ENCODE measurements around the gene SLC39A11. TPM values are rescaled to one million over a fixed set of nuclear protein-coding genes. Genes with fewer than 3 reads are reported as not detected.

SLC39A11 gene
- total RNA-seq, 4 donors from 2014 or later, result 55.1 to 123 (median 97.0) TPM

DNA sequence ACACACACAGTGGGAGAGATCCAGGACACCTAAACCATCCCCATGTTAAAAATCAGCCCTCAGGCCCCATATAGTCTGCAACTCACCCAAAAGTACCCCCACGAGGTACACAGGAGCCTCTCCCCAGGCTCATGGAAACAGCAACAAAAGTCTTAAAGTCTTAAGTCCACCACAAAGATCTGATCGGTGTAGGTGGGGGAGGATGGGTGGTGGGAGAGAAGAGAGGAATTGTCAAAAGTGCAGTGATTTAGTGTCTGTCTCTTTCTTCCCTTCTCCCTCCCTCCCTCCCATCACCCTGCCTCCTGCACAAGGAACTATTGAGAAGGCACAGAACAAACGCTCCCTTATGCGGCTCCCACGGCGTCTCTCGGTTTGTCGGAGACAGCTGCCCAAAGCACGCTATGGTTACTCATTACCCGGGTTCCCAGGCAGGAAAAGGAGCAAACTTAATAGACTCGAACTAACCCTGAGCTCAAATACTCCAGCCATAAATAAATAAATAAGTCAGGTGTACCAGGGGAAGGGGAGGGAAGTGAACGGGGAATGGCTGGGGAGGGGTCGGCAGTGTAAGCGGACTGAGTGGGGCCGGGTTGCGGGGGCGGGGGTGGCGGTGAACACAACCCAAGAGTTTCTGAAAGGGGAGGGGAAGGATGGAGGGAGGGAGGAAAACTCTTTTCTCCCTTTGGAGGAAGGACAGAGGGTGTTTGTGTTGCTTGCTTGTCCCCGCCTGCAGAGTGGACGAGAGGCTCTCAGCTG, 477.4 kb downstream of the SLC39A11 start:
- intact Hi-C loops (cut with DNase I), result no loop called here
- Histone ChIP-seq H3K27ac (no peak overlapping the region), H3K36me3 (no peaks in the 10 kb centered on the region), H3K9me3 (no peaks in the 10 kb centered on the region), H3K27me3 (no peaks in the 10 kb centered on the region), H3K4me1 (no peaks in the 10 kb centered on the region), H3K4me3 (replicated peaks in 1 of 3) (no peak overlapping the region)
- TF ChIP-seq, protein P1, sequence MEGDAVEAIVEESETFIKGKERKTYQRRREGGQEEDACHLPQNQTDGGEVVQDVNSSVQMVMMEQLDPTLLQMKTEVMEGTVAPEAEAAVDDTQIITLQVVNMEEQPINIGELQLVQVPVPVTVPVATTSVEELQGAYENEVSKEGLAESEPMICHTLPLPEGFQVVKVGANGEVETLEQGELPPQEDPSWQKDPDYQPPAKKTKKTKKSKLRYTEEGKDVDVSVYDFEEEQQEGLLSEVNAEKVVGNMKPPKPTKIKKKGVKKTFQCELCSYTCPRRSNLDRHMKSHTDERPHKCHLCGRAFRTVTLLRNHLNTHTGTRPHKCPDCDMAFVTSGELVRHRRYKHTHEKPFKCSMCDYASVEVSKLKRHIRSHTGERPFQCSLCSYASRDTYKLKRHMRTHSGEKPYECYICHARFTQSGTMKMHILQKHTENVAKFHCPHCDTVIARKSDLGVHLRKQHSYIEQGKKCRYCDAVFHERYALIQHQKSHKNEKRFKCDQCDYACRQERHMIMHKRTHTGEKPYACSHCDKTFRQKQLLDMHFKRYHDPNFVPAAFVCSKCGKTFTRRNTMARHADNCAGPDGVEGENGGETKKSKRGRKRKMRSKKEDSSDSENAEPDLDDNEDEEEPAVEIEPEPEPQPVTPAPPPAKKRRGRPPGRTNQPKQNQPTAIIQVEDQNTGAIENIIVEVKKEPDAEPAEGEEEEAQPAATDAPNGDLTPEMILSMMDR (IDR thresholded peaks at IDR 0.05), result no peak
- no peak for TF ChIP-seq POLR2A (IDR thresholded peaks at IDR 0.05)
- DNase-seq, result no peak
- 11 to 14% methylated on average over 20 of the region's 20 CpGs for WGBS, 2 donors

DNA sequence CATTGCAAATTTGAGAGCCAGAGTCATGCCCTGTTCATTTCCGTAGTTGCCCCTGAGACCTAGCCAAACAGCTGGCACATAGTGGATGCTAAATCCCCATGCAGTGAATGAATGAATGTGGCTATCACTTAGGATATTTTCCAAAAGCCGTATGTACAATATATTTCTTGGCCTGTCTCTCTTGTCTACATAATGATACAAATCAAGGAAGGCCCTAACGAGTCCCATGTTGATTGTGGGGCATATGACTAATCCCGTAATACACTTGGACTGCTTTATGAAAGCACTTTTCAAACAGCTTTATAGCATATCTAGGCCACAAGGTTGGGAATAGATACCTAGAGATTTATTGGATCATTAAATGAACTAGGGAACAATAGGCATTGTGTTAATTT, 478.0 kb downstream of the SLC39A11 start:
- intact Hi-C loops (cut with DNase I), result no loop called here
- Histone ChIP-seq H3K4me1 (no peaks in the 10 kb centered on the region), H3K9me3 (no peaks in the 10 kb centered on the region), H3K27me3 (no peaks in the 10 kb centered on the region), H3K4me3 (replicated peaks in 1 of 3) (no peak overlapping the region), H3K27ac (no peak overlapping the region), H3K36me3 (no peaks in the 10 kb centered on the region)
- TF ChIP-seq, protein P1 (IDR thresholded peaks at IDR 0.05), result no peak
- TF ChIP-seq POLR2A (IDR thresholded peaks at IDR 0.05), result no peak
- DNase-seq, result no peak
- WGBS, 2 donors, result 93 to 94% methylated on average over 4 of the region's 4 CpGs

DNA sequence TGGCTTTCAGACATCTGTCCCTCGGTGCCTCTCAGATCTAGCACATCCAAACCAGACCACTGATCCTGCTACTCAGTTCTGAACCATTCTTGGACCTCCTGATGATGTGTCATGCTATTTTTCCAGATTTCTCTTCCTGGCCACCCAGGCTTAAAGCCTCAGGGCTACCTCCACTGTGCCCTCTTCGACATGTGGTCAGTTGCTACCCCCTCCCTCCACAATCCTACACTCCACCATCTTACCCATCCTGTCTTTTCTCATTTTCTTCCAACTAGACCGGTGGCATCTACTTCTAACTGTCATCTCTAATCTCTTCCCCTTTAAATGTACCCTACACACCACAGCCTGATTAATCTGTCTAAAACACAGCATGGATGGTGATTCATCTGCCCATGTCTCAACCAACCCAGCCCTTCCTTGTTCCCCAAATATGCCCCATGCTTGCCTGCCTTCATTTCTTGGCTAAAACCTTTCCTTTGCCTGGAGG, 478.6 kb downstream of the SLC39A11 start:
- H3K27me3 ChIP-seq, result no peaks in the 10 kb centered on the region
- no peak for DNase-seq
- no peak overlapping the region for H3K4me3 ChIP-seq (replicated peaks in 1 of 3)
- no peaks in the 10 kb centered on the region for H3K4me1 ChIP-seq
- intact Hi-C loops (cut with DNase I), result no loop called here
- H3K36me3 ChIP-seq, result no peaks in the 10 kb centered on the region
- no peaks in the 10 kb centered on the region for H3K9me3 ChIP-seq
- no peak overlapping the region for H3K27ac ChIP-seq
- WGBS, 2 donors, result 79 to 81% methylated on average over 3 of the region's 3 CpGs
- TF ChIP-seq, protein P1 (IDR thresholded peaks at IDR 0.05), result no peak
- TF ChIP-seq POLR2A (IDR thresholded peaks at IDR 0.05), result no peak

DNA sequence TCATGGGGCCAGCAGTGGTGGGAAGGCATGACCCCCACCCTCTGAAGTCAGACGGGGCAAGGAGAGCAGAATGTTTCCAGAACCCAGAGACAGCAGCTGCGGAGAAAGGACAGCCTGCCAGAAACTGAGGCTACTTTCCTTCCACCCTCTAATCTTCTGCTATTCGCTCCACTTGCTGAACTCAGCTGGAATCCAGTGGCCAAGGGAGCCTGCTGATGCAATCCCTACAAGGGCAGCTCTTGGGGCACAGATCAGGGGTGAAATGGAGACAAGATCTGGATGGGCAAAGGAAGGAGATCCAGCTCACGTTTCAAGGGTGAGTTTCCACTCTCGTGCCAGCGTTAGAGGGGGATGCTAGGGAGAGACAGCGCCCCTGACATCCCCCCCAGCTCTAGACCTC, 479.1 kb downstream of the SLC39A11 start:
- intact Hi-C loops (cut with DNase I), result no loop called here
- no peaks in the 10 kb centered on the region for H3K27me3 ChIP-seq
- 64 to 74% methylated on average over 7 of the region's 7 CpGs for WGBS, 2 donors
- TF ChIP-seq, protein P1 (IDR thresholded peaks at IDR 0.05), result no peak
- TF ChIP-seq POLR2A (IDR thresholded peaks at IDR 0.05), result no peak
- H3K36me3 ChIP-seq, result no peaks in the 10 kb centered on the region
- no peak overlapping the region for H3K4me3 ChIP-seq (replicated peaks in 1 of 3)
- H3K27ac ChIP-seq, result no peak overlapping the region
- H3K4me1 ChIP-seq, result no peaks in the 10 kb centered on the region
- no peaks in the 10 kb centered on the region for H3K9me3 ChIP-seq
- DNase-seq, result no peak

DNA sequence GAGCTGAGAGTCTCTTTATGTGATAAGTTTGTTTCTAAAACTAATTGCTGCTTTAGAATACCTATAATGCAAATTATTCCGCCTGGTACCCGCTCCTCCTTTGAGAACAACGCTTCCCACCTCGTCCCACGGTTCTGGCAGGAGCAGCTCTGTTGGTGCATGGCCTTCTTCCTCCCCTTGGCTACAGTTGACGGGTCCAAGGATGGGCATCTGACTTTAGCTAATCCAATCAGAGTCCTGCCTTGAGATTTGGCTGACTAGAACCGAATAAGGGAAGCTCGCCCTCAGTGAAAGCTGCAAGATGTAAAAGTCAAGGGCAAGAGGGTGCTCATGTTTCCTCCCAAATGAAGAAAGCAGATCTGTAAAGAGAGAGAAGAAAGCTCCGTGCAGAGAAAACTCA, 481.3 kb downstream of the SLC39A11 start:
- no peak overlapping the region for H3K4me3 ChIP-seq (replicated peaks in 1 of 3)
- no peak for DNase-seq
- no peaks in the 10 kb centered on the region for H3K27me3 ChIP-seq
- no peaks in the 10 kb centered on the region for H3K9me3 ChIP-seq
- H3K4me1 ChIP-seq, result no peaks in the 10 kb centered on the region
- intact Hi-C loops (cut with DNase I), result no loop called here
- no peaks in the 10 kb centered on the region for H3K36me3 ChIP-seq
- TF ChIP-seq, protein P1 (IDR thresholded peaks at IDR 0.05), result no peak
- TF ChIP-seq POLR2A (IDR thresholded peaks at IDR 0.05), result no peak
- no peak overlapping the region for H3K27ac ChIP-seq
- WGBS, 2 donors, result 73 to 74% methylated on average over 9 of the region's 9 CpGs

Data from thyroid gland (tissue), 4 donors.